H9 (cell line): Measurements from ENCODE around the gene OR51A4. TPM values are rescaled to one million over a fixed set of nuclear protein-coding genes. Genes with fewer than 3 reads are reported as not detected.

ENCODE experiments used
- DNase-seq: peaks from one replicate; pipeline ENCODE4 v3.0.0-alpha.2; 2017
- H2AFZ ChIP-seq: one replicate; pipeline ENCODE4 v1.6.1; 2013; ENCODE audit warnings: mild to moderate bottlenecking, low read length, control low read depth, moderate library complexity
- H2AK5ac ChIP-seq: 2 replicates; pipeline ENCODE4 v1.6.1; 2013; ENCODE audit warnings: low read length, control low read depth, mixed read lengths; ENCODE audit not compliant: insufficient read length
- H2BK120ac ChIP-seq: one replicate; pipeline ENCODE4 v1.6.1; 2013; ENCODE audit warnings: low read depth, mild to moderate bottlenecking, low read length, control low read depth, inconsistent platforms; ENCODE audit not compliant: poor library complexity, severe bottlenecking
- H2BK12ac ChIP-seq: 2 replicates; pipeline ENCODE4 v1.6.1; 2013; ENCODE audit warnings: low read length, control low read depth, mixed read lengths, low read depth; ENCODE audit not compliant: insufficient read length
- H2BK15ac ChIP-seq: 2 replicates; pipeline ENCODE4 v1.6.1; 2013; ENCODE audit warnings: low read depth, low read length, control low read depth
- H2BK20ac ChIP-seq: one replicate; pipeline ENCODE4 v1.6.1; 2013; ENCODE audit warnings: low read depth, mild to moderate bottlenecking, low read length, control low read depth, inconsistent platforms; ENCODE audit not compliant: poor library complexity, severe bottlenecking
- H2BK5ac ChIP-seq: 2 replicates; pipeline ENCODE4 v1.6.1; 2013; ENCODE audit warnings: low read length, control low read depth, mixed read lengths; ENCODE audit not compliant: insufficient read length
- H3K14ac ChIP-seq: 2 replicates; pipeline ENCODE4 v1.6.1; 2013; ENCODE audit warnings: low read length, control low read depth; ENCODE audit not compliant: insufficient read depth
- H3K18ac ChIP-seq: 2 replicates; pipeline ENCODE4 v1.6.1; 2013; ENCODE audit warnings: low read depth, mild to moderate bottlenecking, mixed read lengths, low read length, control low read depth; ENCODE audit not compliant: insufficient read length
- H3K23ac ChIP-seq: 2 replicates; pipeline ENCODE4 v1.6.1; 2013; ENCODE audit warnings: low read length, control low read depth, mixed read lengths, low read depth; ENCODE audit not compliant: insufficient read length
- H3K23me2 ChIP-seq: 2 replicates; pipeline ENCODE4 v1.6.1; 2013; ENCODE audit warnings: low read depth, mild to moderate bottlenecking, mixed read lengths, low read length, control low read depth; ENCODE audit not compliant: insufficient read length, poor library complexity, severe bottlenecking
- H3K27ac ChIP-seq: 2 replicates; pipeline ENCODE4 v1.5.1; 2013; ENCODE audit warnings: low read length, control low read depth, mixed read lengths, low read depth; ENCODE audit not compliant: insufficient read length
- H3K27me3 ChIP-seq: 2 replicates; pipeline ENCODE4 v1.6.1; 2013; ENCODE audit warnings: low read length, control low read depth, inconsistent platforms; ENCODE audit not compliant: insufficient read depth
- H3K4ac ChIP-seq: 2 replicates; pipeline ENCODE4 v1.6.1; 2013; ENCODE audit warnings: low read depth, mild to moderate bottlenecking, control low read depth, inconsistent platforms, low read length, moderate library complexity
- H3K4me1 ChIP-seq: 2 replicates; pipeline ENCODE4 v1.6.1; 2013; ENCODE audit warnings: low read length, control low read depth, inconsistent platforms; ENCODE audit not compliant: insufficient read depth
- H3K4me2 ChIP-seq: 2 replicates; pipeline ENCODE4 v1.6.1; 2013; ENCODE audit warnings: low read length, control low read depth, mixed read lengths; ENCODE audit not compliant: insufficient read length, insufficient read depth
- H3K56ac ChIP-seq: 2 replicates; pipeline ENCODE4 v1.6.1; 2013; ENCODE audit warnings: low read depth, mild to moderate bottlenecking, mixed read lengths, low read length, control low read depth; ENCODE audit not compliant: insufficient read length
- H3K79me1 ChIP-seq: 2 replicates; pipeline ENCODE4 v1.6.1; 2013; ENCODE audit warnings: low read depth, mild to moderate bottlenecking, moderate library complexity, low read length, control low read depth, inconsistent platforms; ENCODE audit not compliant: insufficient read depth, poor library complexity, severe bottlenecking
- H3K79me2 ChIP-seq: 2 replicates; pipeline ENCODE4 v1.6.1; 2013; ENCODE audit warnings: low read length, control low read depth, inconsistent platforms; ENCODE audit not compliant: insufficient read depth
- H3K9ac ChIP-seq: 2 replicates; pipeline ENCODE4 v1.6.1; 2013; ENCODE audit warnings: low read length, control low read depth, mixed read lengths; ENCODE audit not compliant: insufficient read length; ENCODE audit errors: extremely low read depth
- H3K9me3 ChIP-seq: one replicate; pipeline ENCODE4 v1.6.1; 2013; ENCODE audit warnings: low read depth, low read length, inconsistent platforms; ENCODE audit not compliant: control insufficient read depth
- H3T11ph ChIP-seq: one replicate; pipeline ENCODE4 v1.6.1; 2013; ENCODE audit warnings: mild to moderate bottlenecking, low read length, control low read depth, inconsistent platforms
- H4K20me1 ChIP-seq: one replicate; pipeline ENCODE4 v1.6.1; 2013; ENCODE audit not compliant: control insufficient read depth, insufficient read length, insufficient read depth
- H4K5ac ChIP-seq: 2 replicates; pipeline ENCODE4 v1.6.1; 2013; ENCODE audit warnings: low read depth, mild to moderate bottlenecking, mixed read lengths, low read length, control low read depth; ENCODE audit not compliant: insufficient read length
- H4K8ac ChIP-seq: replicated peaks from 2 replicates; pipeline ENCODE4 v1.6.1; 2013; ENCODE audit warnings: low read length, control low read depth, mixed read lengths, low read depth; ENCODE audit not compliant: insufficient read length
- H4K91ac ChIP-seq: 2 replicates; pipeline ENCODE4 v1.6.1; 2013; ENCODE audit warnings: low read depth, mild to moderate bottlenecking, moderate library complexity, mixed read lengths, low read length, control low read depth; ENCODE audit not compliant: insufficient read length
- H3K27ac Mint-ChIP-seq, 3 experiments: 2 replicates in 2 of 3; 3 replicates in 1 of 3; pipeline ENCODE4 v1.8.0; 2020 to 2021; ENCODE audit warnings: mixed read lengths in 3 of 3, mild to moderate bottlenecking in 1 of 3, moderate library complexity in 1 of 3
- H3K27me3 Mint-ChIP-seq: 2 replicates; pipeline ENCODE4 v1.8.0; 2021; ENCODE audit warnings: low read depth, mild to moderate bottlenecking, moderate library complexity, mixed read lengths
- H3K36me3 Mint-ChIP-seq, 3 experiments: 2 replicates in 2 of 3; 3 replicates in 1 of 3; pipeline ENCODE4 v1.8.0; 2020 to 2021; ENCODE audit warnings: low read depth in 3 of 3, mixed read lengths in 3 of 3; ENCODE audit not compliant: insufficient read depth in 1 of 3
- H3K4me1 Mint-ChIP-seq, 2 experiments: 2 replicates each; pipeline ENCODE4 v1.8.0; 2020; ENCODE audit warnings: mixed read lengths in 2 of 2
- H3K4me3 Mint-ChIP-seq, 2 experiments: 2 replicates in 1 of 2; 3 replicates in 1 of 2; pipeline ENCODE4 v1.8.0; 2020 to 2021; ENCODE audit warnings: mild to moderate bottlenecking in 2 of 2, mixed read lengths in 2 of 2, moderate library complexity in 1 of 2
- H3K9me3 Mint-ChIP-seq, 2 experiments: 2 replicates in 1 of 2; 3 replicates in 1 of 2; pipeline ENCODE4 v1.8.0; 2020; ENCODE audit warnings: mild to moderate bottlenecking in 2 of 2, mixed read lengths in 2 of 2, moderate library complexity in 1 of 2
- CTCF ChIP-seq: fragments of 200-600 bp; sonication (generic); conservative IDR thresholded peaks from 3 replicates; pipeline ENCODE4 v1.8.0; 2021; ENCODE audit warnings: antibody characterized with exemption, mild to moderate bottlenecking
- WGBS: extraction: QIAGEN DNeasy Blood & Tissue Kit; methylation state at CpG from one replicate; pipeline ENCODE4 v1.1.7; 2013; ENCODE audit warnings: missing lambda C conversion rate, low lambda C conversion rate, mixed read lengths; ENCODE audit not compliant: insufficient read length; ENCODE audit errors: extremely low coverage; 5-methylcytosine and 5-hydroxymethylcytosine counted together
- total RNA-seq: library from RNA; stranded (reverse); gene quantifications from 2 replicates; pipeline ENCODE4 v1.2.1, GENCODE V29; 2021

Gene OR51A4
- total RNA-seq, 1 experiment from 2014 or later = not detected

DNA sequence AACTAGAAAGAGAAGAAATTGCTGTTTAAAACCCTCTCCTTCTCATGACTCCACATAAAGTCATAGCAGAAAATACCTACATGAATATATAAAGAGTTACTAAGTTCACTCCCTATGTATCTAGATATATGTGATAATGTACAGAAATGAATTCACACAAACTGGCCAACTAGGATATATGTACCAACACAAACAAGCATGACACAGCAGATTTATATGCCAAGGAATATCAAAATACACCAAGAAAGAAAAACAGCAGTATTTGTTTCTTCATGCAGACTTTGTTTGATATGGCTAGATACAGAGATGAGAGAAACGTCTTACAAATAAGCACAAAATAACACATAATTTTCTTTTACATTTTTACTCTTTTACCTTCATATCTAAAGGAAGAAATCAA lies 25.1 kb downstream of the OR51A4 start:
- Histone ChIP-seq H3K4me2 (no peak overlapping the region), H2BK120ac (no peak overlapping the region), H2BK5ac (no peak overlapping the region), H4K20me1 (no peaks in the 10 kb centered on the region), H4K91ac (no peak overlapping the region), H3K9me3 (no peaks in the 10 kb centered on the region), H3K4ac (no peak overlapping the region), H2AK5ac (no peak overlapping the region), H3K4me1 (no peaks in the 10 kb centered on the region), H3K14ac (no peak overlapping the region), H4K5ac (no peak overlapping the region), H3K18ac (no peak overlapping the region), H3K27ac (no peak overlapping the region), H3T11ph (no peak overlapping the region), H2BK12ac (no peak overlapping the region), H2BK20ac (no peak overlapping the region), H3K23ac (no peak overlapping the region), H3K79me1 (no peaks in the 10 kb centered on the region), H3K9ac (no peak overlapping the region), H2BK15ac (no peak overlapping the region), H2AFZ (no peak overlapping the region), H3K56ac (no peak overlapping the region), H3K23me2 (no peaks in the 10 kb centered on the region), H4K8ac (no peak overlapping the region), H3K27me3 (no peaks in the 10 kb centered on the region), H3K79me2 (no peaks in the 10 kb centered on the region)
- Mint-ChIP-seq H3K4me1 (no peaks in the 10 kb centered on the region), H3K27ac (no peak overlapping the region), H3K27me3 (no peaks in the 10 kb centered on the region; the same call in 1 of the 2 replicates), H3K36me3 (no peaks in the 10 kb centered on the region), H3K4me3 (no peak overlapping the region), H3K9me3 (no peaks in the 10 kb centered on the region)
- no peak for TF ChIP-seq CTCF
- DNase-seq = no peak
- WGBS = no CpG with 5 or more reads among the region's 1 CpG
